ENCODE results near the gene AKAP1. TPM values are rescaled to one million over a fixed set of nuclear protein-coding genes. Genes with fewer than 3 reads are reported as not detected.
A peak's percentile ranks its signal among the peaks of the same experiment; 100 is the strongest.

Gene AKAP1
- total RNA-seq, 1 experiment from 2014 or later = 34.9 TPM

DNA sequence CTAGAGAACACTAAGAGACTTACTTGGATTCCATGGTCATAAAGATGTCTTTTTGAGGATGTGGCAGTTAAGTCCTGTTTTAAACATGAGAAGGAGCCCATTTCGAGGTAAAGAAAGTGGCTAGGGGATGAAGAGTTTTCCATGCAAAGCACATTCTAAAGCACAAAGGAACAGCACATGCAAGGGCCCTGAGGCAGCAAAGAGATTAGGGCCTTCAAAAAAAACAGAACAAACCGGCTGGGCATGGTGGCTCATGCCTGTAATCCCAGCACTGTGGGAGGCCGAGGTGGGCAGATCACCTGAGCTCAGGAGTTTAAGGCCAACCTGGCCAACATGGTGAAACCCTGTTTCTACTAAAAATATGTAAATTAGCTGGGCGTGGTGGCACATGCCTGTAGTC is 79.8 kb downstream of the AKAP1 start:
- Histone ChIP-seq H3K27me3 (ENCODE audit: insufficient read depth, low read depth) (no peaks in the 10 kb centered on the region), H3K4me3 (no peak overlapping the region), H3K9me3 (ENCODE audit: insufficient read depth, low read depth) (no peaks in the 10 kb centered on the region), H3K36me3 (ENCODE audit: low read depth) (no peaks in the 10 kb centered on the region), H4K20me1 (ENCODE audit: insufficient read depth) (no peaks in the 10 kb centered on the region), H3K27ac (no peak overlapping the region), H3K4me1 (replicated peaks; ENCODE audit: insufficient read depth) (peaks cover 16% of the 10 kb centered on the region), H3K79me2 (ENCODE audit: low read depth) (no peaks in the 10 kb centered on the region), H3K4me2 (no peak overlapping the region), H3K9me2 (ENCODE audit: insufficient read depth) (no peaks in the 10 kb centered on the region), H3F3A (ENCODE audit: insufficient read depth, low read depth) (peaks cover 3% of the 10 kb centered on the region; the same call in 1 of the 2 replicates), H2AFZ (no peak overlapping the region)
- no peak for TF ChIP-seq EZH2 (IDR thresholded peaks at IDR 0.05; ENCODE audit: low read depth)
- TF ChIP-seq, protein P1, sequence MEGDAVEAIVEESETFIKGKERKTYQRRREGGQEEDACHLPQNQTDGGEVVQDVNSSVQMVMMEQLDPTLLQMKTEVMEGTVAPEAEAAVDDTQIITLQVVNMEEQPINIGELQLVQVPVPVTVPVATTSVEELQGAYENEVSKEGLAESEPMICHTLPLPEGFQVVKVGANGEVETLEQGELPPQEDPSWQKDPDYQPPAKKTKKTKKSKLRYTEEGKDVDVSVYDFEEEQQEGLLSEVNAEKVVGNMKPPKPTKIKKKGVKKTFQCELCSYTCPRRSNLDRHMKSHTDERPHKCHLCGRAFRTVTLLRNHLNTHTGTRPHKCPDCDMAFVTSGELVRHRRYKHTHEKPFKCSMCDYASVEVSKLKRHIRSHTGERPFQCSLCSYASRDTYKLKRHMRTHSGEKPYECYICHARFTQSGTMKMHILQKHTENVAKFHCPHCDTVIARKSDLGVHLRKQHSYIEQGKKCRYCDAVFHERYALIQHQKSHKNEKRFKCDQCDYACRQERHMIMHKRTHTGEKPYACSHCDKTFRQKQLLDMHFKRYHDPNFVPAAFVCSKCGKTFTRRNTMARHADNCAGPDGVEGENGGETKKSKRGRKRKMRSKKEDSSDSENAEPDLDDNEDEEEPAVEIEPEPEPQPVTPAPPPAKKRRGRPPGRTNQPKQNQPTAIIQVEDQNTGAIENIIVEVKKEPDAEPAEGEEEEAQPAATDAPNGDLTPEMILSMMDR (conservative IDR thresholded peaks at IDR 0.05) = no peak
- DNase-seq = no peak
- intact Hi-C loops (cut with micrococcal nuclease; ENCODE audit: unreplicated experiment) = no loop called here
- POLR2A ChIA-PET (ENCODE audit: unreplicated experiment) = no interaction called here
- CTCF ChIA-PET = no interaction called here
- no TSS peak for BruUV-seq (replicated peaks)

GRCh38 chr17:57165754-57166153 is 80.7 kb downstream of the AKAP1 start:
- BruUV-seq (replicated peaks) = no TSS peak
- Histone ChIP-seq H4K20me1 (ENCODE audit: insufficient read depth) (no peaks in the 10 kb centered on the region), H3K27ac (no peak overlapping the region), H3K9me3 (ENCODE audit: insufficient read depth, low read depth) (no peaks in the 10 kb centered on the region), H3K4me1 (replicated peaks; ENCODE audit: insufficient read depth) (peaks cover 16% of the 10 kb centered on the region), H3K27me3 (ENCODE audit: insufficient read depth, low read depth) (no peaks in the 10 kb centered on the region), H3K9me2 (ENCODE audit: insufficient read depth) (no peaks in the 10 kb centered on the region), H3K4me2 (no peak overlapping the region), H3F3A (ENCODE audit: insufficient read depth, low read depth) (peaks cover 3% of the 10 kb centered on the region; the same call in 1 of the 2 replicates), H3K36me3 (ENCODE audit: low read depth) (no peaks in the 10 kb centered on the region), H3K79me2 (ENCODE audit: low read depth) (no peaks in the 10 kb centered on the region), H2AFZ (no peak overlapping the region), H3K4me3 (no peak overlapping the region)
- ChIA-PET POLR2A (ENCODE audit: unreplicated experiment) (no interaction called here), CTCF (no interaction called here)
- DNase-seq = no peak
- intact Hi-C loops (cut with micrococcal nuclease; ENCODE audit: unreplicated experiment) = no loop called here
- TF ChIP-seq, protein P1 (conservative IDR thresholded peaks at IDR 0.05) = no peak
- no peak for TF ChIP-seq EZH2 (IDR thresholded peaks at IDR 0.05; ENCODE audit: low read depth)

DNA sequence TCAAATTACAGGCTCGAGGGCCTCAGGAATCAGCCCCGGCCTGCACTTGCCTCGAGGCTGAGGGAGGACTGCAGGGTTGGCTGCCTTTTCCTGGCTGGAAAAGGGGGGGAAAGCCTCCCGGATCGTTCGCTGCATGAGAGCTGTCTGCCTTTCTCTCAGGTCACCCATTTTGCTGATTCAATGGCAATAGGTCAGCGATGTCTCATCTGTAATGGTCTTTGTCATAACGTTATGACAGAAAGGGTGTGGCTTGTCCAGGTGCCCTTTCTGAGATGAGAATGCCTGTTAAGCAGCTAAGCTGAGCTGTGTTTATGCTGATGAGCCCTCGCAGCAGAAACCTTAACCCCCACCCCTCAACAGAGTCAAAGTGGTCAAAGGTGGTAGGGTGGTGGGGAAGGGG is 81.8 kb downstream of the AKAP1 start:
- POLR2A ChIA-PET (ENCODE audit: unreplicated experiment) = no interaction called here
- no peak for TF ChIP-seq EZH2 (IDR thresholded peaks at IDR 0.05; ENCODE audit: low read depth)
- TF ChIP-seq, protein P1 (conservative IDR thresholded peaks at IDR 0.05) = no peak
- no TSS peak for BruUV-seq (replicated peaks)
- H3K4me2 ChIP-seq = peak overlapping the region; percentile 49
- no peak overlapping the region for H3K4me3 ChIP-seq
- H3K4me1 ChIP-seq (replicated peaks; ENCODE audit: insufficient read depth) = peaks cover 16% of the 10 kb centered on the region
- no peak overlapping the region for H3K27ac ChIP-seq
- DNase-seq = peak; percentile 10 to 75
- peaks cover 3% of the 10 kb centered on the region; the same call in 1 of the 2 replicates for H3F3A ChIP-seq (ENCODE audit: insufficient read depth, low read depth)
- no peaks in the 10 kb centered on the region for H3K9me3 ChIP-seq (ENCODE audit: insufficient read depth, low read depth)
- no peaks in the 10 kb centered on the region for H3K36me3 ChIP-seq (ENCODE audit: low read depth)
- no peaks in the 10 kb centered on the region for H3K79me2 ChIP-seq (ENCODE audit: low read depth)
- H2AFZ ChIP-seq = 0 out of 2 replicates have a peak overlapping the region, but pooled peaks have one; percentile 29
- H3K27me3 ChIP-seq (ENCODE audit: insufficient read depth, low read depth) = peaks cover 3% of the 10 kb centered on the region; the same call in 1 of the 2 replicates
- CTCF ChIA-PET = interaction anchor here (0.6 kb wide), 1 partner anchor 668 kb away, joined by 4 read pairs; no protein-coding TSS in a partner anchor
- H3K9me2 ChIP-seq (ENCODE audit: insufficient read depth) = no peaks in the 10 kb centered on the region
- intact Hi-C loops (cut with micrococcal nuclease; ENCODE audit: unreplicated experiment) = no loop called here
- no peaks in the 10 kb centered on the region for H4K20me1 ChIP-seq (ENCODE audit: insufficient read depth)

Measured in PC-9 (cell line).